T-helper 2 cell treated with Interferon-gamma antibody and Interleukin-4, amounts not matched to agents 5 μg/mL and 100 μg/mL, for 36 hours (primary cell): ENCODE measurements around the gene C1orf232.

Source experiments
- DNase-seq: peaks from one replicate; pipeline ENCODE4 v3.0.0; 2021; ENCODE audit warnings: low spot score
- H3K27ac Mint-ChIP-seq: one replicate; pipeline ENCODE4 v1.8.0; 2021; ENCODE audit warnings: mild to moderate bottlenecking, mixed read lengths
- H3K27me3 Mint-ChIP-seq: one replicate; pipeline ENCODE4 v1.8.0; 2021; ENCODE audit warnings: low read depth, mixed read lengths
- H3K36me3 Mint-ChIP-seq: one replicate; pipeline ENCODE4 v1.8.0; 2021; ENCODE audit warnings: low read depth, mixed read lengths
- H3K4me1 Mint-ChIP-seq: one replicate; pipeline ENCODE4 v1.8.0; 2021; ENCODE audit warnings: low read depth, mixed read lengths
- H3K4me3 Mint-ChIP-seq: one replicate; pipeline ENCODE4 v1.8.0; 2022; ENCODE audit warnings: mild to moderate bottlenecking, moderate library complexity, mixed read lengths
- H3K9me3 Mint-ChIP-seq: one replicate; pipeline ENCODE4 v1.8.0; 2021; ENCODE audit warnings: mixed read lengths

C1orf232 gene

DNA sequence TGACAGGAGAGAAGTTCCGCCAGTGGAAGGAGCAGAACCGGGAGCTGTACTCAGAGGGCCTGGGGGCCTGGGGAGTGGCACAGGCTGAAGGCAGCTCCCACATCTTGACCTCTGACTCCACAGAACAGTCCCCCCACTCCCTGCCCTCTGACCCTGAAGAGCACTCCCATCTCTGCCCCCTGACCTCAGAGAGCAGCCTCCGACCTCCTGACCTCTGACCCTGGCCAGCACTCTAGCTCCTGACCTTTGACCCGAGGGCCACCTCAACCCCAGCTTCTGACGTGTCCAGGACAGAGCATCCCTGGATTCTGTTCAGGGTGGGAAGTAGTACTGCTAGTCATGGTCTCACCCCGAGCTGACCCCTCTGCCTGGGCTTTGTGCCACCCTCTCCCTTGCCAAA, 20.6 kb upstream of the C1orf232 start:
- Mint-ChIP-seq H3K4me3 (no peak overlapping the region), H3K27ac (no peak overlapping the region), H3K9me3 (no peaks in the 10 kb centered on the region), H3K4me1 (peaks cover 15% of the 10 kb centered on the region), H3K36me3 (no peaks in the 10 kb centered on the region), H3K27me3 (no peaks in the 10 kb centered on the region)
- DNase-seq: no peak

DNA sequence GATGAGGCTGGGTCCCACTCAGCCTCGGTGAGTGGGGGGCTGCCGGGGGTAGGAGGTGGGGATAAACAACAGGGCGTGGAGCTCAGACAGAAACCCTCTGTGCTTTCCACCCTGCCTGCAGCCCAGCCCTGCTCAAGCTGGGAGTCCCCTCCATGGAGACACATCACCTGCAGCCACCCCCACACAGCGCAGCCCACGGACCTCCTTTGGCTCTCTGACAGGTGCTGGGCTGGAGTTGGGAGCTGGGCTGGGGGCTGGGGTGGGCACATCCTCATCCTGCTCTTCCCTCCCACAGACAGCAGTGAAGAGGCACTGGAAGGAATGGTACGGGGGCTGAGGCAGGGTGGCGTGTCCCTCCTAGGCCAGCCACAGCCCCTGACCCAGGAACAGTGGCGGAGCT, 19.7 kb upstream of the C1orf232 start:
- H3K27me3 Mint-ChIP-seq: no peaks in the 10 kb centered on the region
- H3K27ac Mint-ChIP-seq: no peak overlapping the region
- no peaks in the 10 kb centered on the region for H3K36me3 Mint-ChIP-seq

DNA sequence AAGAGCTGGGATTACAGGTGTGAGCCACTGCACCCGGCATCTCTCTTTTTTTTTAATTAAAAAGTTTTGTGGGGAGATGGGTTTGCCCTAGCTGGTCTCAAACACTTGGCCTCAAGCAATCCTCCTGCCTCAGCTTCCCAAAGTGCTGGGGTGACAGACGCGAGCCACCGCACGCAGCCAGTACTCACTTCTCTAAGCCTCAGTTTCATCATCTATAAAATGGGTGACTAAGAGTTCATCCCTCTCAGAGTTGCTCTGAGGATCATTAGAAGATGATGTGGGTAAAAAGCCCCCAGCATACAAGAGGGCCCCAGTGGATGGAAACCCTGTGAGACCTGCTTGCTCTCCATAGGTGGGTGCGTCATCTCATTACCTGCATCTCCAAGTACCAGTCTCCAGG, 19.1 kb upstream of the C1orf232 start:
- no peak overlapping the region for H3K27ac Mint-ChIP-seq
- no peaks in the 10 kb centered on the region for H3K36me3 Mint-ChIP-seq
- H3K27me3 Mint-ChIP-seq: no peaks in the 10 kb centered on the region
- no peak overlapping the region for H3K4me3 Mint-ChIP-seq
- DNase-seq: no peak
- H3K9me3 Mint-ChIP-seq: no peaks in the 10 kb centered on the region
- H3K4me1 Mint-ChIP-seq: peaks cover 10% of the 10 kb centered on the region

More for the DNA sequence above, 19.7 kb upstream of the C1orf232 start:
- Mint-ChIP-seq H3K9me3 (no peaks in the 10 kb centered on the region), H3K4me1 (peaks cover 11% of the 10 kb centered on the region), H3K4me3 (no peak overlapping the region)
- no peak for DNase-seq

DNA sequence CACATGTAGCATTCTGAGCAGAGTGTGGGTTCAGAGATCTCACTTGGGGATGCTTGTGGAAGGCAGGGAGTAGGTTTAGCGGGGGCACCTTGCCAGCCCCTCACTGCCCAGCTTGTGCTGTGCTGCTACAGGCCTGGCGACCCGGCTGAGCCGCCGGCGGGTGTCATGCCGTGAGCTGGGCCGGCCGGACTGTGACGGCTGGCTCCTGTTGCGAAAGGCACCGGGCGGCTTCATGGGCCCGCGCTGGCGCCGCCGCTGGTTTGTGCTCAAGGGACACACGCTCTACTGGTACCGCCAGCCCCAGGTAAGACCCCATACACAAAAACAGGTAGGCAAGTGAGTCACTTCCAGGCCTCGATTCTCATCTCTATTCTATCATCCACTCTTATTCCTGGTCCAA, 16.1 kb upstream of the C1orf232 start:
- no peaks in the 10 kb centered on the region for H3K9me3 Mint-ChIP-seq
- no peaks in the 10 kb centered on the region for H3K27me3 Mint-ChIP-seq
- H3K27ac Mint-ChIP-seq: no peak overlapping the region
- no peaks in the 10 kb centered on the region for H3K36me3 Mint-ChIP-seq
- DNase-seq: no peak
- no peak overlapping the region for H3K4me3 Mint-ChIP-seq
- no peaks in the 10 kb centered on the region for H3K4me1 Mint-ChIP-seq

DNA sequence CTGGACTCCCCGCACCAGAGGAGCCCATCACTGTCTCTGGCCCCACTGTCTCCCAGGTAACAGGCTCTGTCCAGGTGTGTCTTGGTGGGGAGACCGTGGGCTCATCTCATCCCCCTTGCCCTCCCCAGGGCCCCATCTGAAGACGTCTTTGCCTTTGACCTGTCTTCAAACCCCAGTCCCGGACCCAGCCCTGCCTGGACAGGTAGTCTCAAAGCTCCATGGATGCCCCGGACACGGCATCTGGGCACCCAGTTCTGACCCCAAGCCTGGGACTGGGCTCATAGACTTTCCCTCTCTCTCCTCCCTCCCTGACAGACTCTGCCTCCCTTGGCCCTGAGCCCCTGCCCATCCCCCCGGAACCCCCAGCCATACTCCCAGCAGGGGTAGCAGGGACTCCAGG, 15.3 kb upstream of the C1orf232 start:
- no peaks in the 10 kb centered on the region for H3K36me3 Mint-ChIP-seq
- DNase-seq: no peak
- H3K27me3 Mint-ChIP-seq: no peaks in the 10 kb centered on the region
- H3K9me3 Mint-ChIP-seq: no peaks in the 10 kb centered on the region
- H3K4me3 Mint-ChIP-seq: no peak overlapping the region
- no peak overlapping the region for H3K27ac Mint-ChIP-seq
- H3K4me1 Mint-ChIP-seq: no peaks in the 10 kb centered on the region

DNA sequence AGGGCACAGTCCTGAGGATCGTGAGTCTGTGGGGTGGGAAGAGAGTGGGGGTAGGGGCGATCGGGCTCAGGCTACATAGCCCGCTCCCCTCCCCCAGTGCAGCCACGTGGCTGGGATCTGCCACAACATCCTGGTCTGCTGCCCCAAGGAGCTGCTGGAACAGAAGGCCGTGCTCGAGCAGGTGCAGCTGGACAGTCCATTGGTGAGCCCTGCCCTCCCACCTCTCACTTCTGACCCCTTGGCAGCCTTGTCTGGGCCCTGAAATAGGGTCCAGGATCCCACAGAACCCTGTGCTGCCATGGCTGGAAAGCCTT, 13.6 kb upstream of the C1orf232 start:
- H3K36me3 Mint-ChIP-seq: no peaks in the 10 kb centered on the region
- H3K27me3 Mint-ChIP-seq: no peaks in the 10 kb centered on the region
- H3K4me1 Mint-ChIP-seq: no peaks in the 10 kb centered on the region
- no peak overlapping the region for H3K4me3 Mint-ChIP-seq
- no peak overlapping the region for H3K27ac Mint-ChIP-seq
- no peak for DNase-seq
- H3K9me3 Mint-ChIP-seq: no peaks in the 10 kb centered on the region

DNA sequence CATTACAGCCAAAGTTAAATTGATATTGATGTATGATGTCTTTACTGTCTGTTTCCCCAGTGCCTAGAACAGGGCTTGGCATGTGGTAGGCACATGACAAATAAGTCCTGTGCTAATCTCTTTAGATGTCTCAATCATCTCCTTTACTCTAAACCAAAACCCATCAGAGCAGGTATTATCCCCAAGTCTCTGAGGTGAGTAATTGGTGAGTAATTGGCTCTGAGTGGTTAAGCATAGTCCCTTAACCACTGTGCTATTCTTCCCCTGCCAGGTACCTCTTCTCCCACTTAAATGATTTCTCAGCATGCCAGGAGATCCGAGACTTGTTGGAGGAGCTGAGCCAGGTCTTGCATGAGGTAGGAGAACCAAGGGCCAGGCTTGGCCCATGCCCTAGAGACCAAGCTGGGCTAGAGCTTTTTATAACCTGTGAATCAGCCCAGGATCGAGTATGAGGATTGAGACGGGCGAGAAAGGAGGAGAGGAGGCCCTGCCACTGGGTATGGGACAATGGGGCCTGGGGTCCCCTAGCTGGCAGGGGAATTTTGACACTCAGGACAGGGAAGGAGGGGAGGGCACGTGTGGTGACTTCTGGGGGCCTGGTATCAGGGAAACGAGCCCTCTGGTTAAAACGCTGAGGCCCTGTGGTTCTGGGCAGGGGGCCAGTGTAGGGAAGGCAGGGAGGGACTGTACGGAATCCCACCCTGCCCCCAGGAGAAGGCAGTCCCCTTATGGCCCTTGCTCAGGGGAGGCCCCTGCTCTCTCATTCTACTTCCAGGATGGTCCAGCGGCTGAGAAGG, 13.0 kb upstream of the C1orf232 start:
- Mint-ChIP-seq H3K4me1 (no peaks in the 10 kb centered on the region), H3K4me3 (no peak overlapping the region), H3K27ac (no peak overlapping the region), H3K27me3 (no peaks in the 10 kb centered on the region), H3K36me3 (no peaks in the 10 kb centered on the region), H3K9me3 (no peaks in the 10 kb centered on the region)
- DNase-seq: no peak

DNA sequence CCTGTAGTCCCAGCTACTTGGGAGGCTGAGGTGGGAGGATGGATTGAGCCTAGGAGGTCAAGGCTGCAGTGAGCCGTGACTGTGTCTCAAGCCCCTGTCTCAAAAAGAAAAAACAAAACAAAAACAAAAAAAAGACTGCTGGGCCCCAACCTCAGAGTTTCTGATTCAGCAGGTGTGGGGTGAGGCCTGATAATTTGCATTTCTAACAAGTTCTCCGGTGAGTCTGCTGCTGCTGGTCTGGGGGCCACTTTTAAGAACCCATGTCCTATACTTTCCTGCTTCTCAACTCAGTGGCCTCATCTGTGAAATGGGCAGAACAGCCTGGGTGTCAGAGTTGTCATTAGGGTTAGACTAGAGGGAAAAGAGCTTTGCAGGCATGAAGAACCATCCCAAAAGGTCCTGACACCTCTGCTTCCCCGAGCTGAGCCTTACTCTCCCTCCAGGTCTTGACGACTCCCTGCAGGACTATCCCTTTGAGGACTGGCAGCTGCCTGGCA, 11.3 kb upstream of the C1orf232 start:
- no peaks in the 10 kb centered on the region for H3K27me3 Mint-ChIP-seq
- no peaks in the 10 kb centered on the region for H3K36me3 Mint-ChIP-seq
- H3K4me3 Mint-ChIP-seq: no peak overlapping the region
- H3K27ac Mint-ChIP-seq: no peak overlapping the region
- H3K9me3 Mint-ChIP-seq: no peaks in the 10 kb centered on the region
- H3K4me1 Mint-ChIP-seq: no peaks in the 10 kb centered on the region
- DNase-seq: no peak

DNA sequence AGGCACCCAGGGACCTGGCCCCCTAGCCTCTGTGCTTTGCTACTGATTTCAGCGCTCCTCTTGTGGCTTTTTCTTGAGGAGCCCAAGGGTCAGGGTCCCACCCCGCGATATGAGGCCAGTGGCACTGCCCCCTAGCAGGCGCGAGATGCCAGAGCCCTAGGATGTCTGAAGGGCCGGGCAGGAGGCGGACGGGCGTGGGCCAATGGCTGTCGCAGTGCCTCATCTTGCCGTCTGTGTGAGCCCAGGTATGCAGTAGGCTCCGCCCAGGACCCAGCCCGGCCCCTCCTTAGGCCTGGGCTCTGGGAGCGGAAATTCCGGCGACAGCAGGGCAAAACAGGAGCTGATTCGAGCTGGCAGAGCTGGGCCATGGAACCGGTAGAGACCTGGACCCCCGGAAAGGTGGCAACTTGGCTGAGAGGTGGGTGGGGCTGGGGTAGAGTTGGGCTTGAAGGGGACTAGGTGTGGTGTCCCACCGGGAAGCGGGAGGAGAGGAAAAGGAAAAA, 8.5 kb upstream of the C1orf232 start, which contains the start of gene CNKSR1:
Gene CNKSR1 (plus strand): TSS at position 310 of the 503 bp plus-strand sequence. CDS start 57 bp downstream, at position 367.
- no peak within 1 kb of the TSS for H3K27ac Mint-ChIP-seq

DNA sequence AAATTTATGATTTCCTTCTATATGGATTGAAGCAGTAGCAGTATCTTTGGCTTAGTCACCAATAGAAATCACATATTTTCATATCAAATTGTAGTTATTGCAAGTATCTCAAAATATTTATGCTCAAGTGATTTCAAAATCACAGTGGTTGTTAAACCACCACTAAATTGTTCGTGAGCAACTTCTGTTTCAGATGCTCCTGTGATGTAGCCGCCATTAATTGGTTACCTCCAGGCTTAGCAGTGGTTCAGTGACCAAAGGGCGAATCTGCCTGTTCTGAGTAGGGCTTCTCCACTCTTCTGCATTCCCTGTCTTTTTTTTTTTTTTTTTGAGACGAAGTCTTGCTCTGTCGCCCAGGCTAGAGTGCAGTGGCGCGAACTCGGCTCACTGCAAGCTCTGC, 6.6 kb upstream of the C1orf232 start:
- H3K27me3 Mint-ChIP-seq: no peaks in the 10 kb centered on the region
- H3K4me3 Mint-ChIP-seq: no peak overlapping the region
- no peaks in the 10 kb centered on the region for H3K9me3 Mint-ChIP-seq
- no peak for DNase-seq
- H3K4me1 Mint-ChIP-seq: peaks cover 2% of the 10 kb centered on the region
- H3K36me3 Mint-ChIP-seq: no peaks in the 10 kb centered on the region
- no peak overlapping the region for H3K27ac Mint-ChIP-seq

More for the DNA sequence above, 8.5 kb upstream of the C1orf232 start, which contains the start of gene CNKSR1:
- H3K9me3 Mint-ChIP-seq: no peaks in the 10 kb centered on the region
- no peaks in the 10 kb centered on the region for H3K4me1 Mint-ChIP-seq
- no peak for DNase-seq
- no peaks in the 10 kb centered on the region for H3K36me3 Mint-ChIP-seq
- peak within 1 kb of the TSS; percentile 59 for H3K4me3 Mint-ChIP-seq
- H3K27me3 Mint-ChIP-seq: no peaks in the 10 kb centered on the region

DNA sequence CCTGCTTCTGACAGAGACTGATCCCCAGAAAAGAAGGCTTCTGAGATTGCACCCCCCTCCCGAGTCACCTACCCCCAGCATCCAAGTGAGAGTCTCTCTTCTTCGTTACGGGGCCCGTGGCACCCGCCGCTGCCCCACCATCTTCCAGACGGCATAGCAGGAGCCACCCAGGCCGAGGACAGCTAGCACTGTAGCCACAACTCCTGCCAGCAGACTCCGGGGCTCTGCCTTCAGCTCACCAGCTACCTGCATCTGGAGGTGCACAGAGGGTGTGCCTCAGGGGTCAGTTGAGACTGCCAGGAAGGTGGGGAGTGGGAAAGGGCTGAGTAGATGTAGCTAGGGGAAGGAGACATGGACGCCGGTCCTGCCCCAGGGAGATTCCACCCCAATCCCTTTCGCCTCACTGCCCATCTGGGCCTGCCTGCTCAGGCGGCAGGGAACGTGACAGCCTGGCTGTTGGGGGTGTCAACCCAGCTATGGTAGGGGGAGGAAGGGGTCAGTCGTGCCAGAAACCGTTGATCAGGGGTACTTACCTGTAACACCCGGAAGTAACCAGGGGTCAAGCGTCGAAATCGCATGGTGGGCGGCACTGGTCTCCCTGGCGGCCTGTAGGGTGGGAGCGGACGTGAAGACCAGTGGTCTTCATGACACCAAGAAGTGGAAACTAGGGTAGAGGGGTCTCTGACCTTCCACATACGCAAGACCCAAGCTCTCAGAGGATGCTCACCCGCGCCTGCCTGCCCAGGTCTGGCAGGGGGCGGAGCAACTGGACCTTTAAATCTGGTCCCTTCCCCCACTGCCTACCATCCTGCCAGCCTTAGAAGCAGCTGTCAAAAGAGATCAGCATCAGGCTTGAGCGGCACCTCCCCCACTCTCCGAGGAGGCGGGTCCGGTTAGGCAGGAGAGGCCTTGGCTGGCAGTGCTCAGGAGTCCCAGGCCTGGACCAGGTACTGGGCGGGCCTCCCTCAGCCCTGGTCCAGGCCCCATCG, 2.6 kb upstream of the C1orf232 start, which contains the start of gene ZNF593OS:
Gene ZNF593OS (minus strand): TSS at position 749 of the 989 bp plus-strand sequence. CDS start 171 bp downstream, at position 578.
- Mint-ChIP-seq H3K27ac (peak within 1 kb of the TSS; percentile 68), H3K36me3 (no peaks in the 10 kb centered on the region), H3K4me1 (peaks cover 11% of the 10 kb centered on the region), H3K9me3 (no peaks in the 10 kb centered on the region), H3K4me3 (peak within 1 kb of the TSS; percentile 90), H3K27me3 (peaks cover 5% of the 10 kb centered on the region)
- DNase-seq: no peak

DNA sequence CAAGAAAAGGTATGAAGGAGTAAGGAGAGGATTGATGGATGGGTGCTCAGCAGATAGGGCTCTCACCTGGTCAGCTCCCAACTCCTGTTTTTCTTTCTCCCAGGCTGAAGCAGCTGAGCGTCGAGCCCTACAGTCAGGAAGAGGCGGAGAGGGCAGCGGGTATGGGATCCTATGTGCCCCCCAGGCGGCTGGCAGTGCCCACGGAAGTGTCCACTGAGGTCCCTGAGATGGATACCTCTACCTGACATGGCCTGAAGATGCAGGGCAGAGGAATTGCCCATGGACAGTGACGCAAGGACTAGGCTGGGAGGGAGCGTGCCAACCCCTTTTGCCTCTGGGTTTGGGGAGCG, 1.7 kb upstream of the C1orf232 start:
- peaks cover 15% of the 10 kb centered on the region for H3K4me1 Mint-ChIP-seq
- H3K27ac Mint-ChIP-seq: peak overlapping the region; percentile 86
- peak overlapping the region; percentile 90 for H3K4me3 Mint-ChIP-seq
- no peaks in the 10 kb centered on the region for H3K36me3 Mint-ChIP-seq
- no peak for DNase-seq
- no peaks in the 10 kb centered on the region for H3K9me3 Mint-ChIP-seq
- peaks cover 12% of the 10 kb centered on the region for H3K27me3 Mint-ChIP-seq

DNA sequence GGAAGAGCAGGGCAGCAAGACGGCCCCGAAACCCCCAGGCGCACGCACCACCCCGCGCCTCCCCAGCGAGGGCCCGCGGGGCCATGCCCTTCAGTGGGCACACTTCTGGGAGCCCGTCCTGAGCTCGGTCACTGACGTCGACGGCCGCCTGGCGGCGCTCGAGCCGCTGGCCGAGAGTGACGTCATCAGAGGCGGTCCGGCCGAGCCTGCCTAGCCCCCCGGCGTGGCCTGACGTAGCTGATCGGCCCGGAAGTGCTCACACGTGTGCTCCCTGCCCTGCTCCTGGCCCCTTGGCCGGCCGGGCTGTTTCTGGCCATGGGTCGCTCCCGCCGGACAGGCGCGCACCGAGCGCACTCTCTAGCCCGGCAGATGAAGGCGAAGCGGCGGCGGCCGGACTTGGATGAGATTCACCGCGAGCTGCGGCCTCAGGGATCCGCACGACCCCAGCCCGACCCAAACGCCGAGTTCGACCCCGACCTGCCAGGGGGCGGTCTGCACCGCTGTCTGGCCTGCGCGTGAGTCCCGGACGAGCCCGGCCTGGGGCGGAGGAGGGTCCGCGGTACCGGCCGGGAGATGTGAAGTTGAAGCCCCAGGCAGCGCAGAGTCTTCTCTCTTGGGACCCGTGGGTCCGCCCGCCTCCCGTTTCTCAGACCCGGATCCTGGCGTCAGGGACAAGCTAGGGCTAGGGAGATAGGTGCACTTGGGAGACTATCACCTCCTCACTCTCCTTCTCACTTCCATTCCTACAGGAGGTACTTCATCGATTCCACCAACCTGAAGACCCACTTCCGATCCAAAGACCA, 1.1 kb upstream of the C1orf232 start, which contains the start of gene ZNF593:
Gene ZNF593 (plus strand): TSS at position 240 of the 803 bp plus-strand sequence. CDS start 76 bp downstream, at position 316.
- Mint-ChIP-seq H3K36me3 (no peaks in the 10 kb centered on the region), H3K27ac (peak within 1 kb of the TSS; percentile 86), H3K9me3 (no peaks in the 10 kb centered on the region), H3K4me3 (peak within 1 kb of the TSS; percentile 90), H3K4me1 (peaks cover 20% of the 10 kb centered on the region), H3K27me3 (peaks cover 18% of the 10 kb centered on the region)
- DNase-seq: peak; percentile 92
